T1000 (cell line): ENCODE measurements around the gene CHRNA4.

Experiments
- DNase-seq: peaks from one replicate; lab custom pipeline; 2025; ENCODE audit warnings: mixed read lengths; lab: John Stamatoyannopoulos, UW

CHRNA4 gene

GRCh38 chr20:63377951-63378381 is 16.8 kb upstream of the CHRNA4 start:
- DNase-seq: no peak

DNA sequence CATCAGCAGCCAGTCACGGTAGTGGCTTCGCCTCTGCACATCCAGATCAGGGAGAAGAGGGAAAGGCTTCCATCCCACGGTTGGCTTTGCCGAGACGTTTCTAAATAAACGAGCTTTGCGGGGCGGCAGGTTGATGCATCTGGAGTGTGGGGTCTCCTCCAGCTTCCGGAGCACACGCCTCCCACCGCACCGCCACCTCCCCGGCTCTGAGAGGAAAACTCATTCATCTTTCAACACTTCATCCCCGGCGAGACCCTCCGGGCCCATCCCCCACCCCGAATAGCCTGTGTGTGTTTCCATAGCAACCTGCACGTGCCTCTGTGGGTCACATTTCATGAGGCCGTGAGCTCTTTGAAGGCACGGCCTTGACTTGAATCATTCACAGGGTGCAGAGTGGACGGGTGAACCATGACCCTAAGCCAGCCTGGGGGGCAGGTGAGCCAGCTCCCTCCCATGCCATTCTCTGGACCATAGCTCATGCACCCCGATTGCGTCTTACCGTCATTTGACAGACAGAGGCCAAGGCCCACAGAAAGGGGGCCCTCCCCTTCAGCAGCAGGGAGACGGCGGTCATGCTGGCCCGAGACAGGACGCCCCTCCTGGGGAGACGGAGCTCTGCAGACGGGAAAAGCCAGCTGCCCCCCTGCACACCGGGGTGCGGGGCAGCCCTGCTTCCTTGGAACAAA is 16.2 kb upstream of the CHRNA4 start:
- DNase-seq: no peak

DNA sequence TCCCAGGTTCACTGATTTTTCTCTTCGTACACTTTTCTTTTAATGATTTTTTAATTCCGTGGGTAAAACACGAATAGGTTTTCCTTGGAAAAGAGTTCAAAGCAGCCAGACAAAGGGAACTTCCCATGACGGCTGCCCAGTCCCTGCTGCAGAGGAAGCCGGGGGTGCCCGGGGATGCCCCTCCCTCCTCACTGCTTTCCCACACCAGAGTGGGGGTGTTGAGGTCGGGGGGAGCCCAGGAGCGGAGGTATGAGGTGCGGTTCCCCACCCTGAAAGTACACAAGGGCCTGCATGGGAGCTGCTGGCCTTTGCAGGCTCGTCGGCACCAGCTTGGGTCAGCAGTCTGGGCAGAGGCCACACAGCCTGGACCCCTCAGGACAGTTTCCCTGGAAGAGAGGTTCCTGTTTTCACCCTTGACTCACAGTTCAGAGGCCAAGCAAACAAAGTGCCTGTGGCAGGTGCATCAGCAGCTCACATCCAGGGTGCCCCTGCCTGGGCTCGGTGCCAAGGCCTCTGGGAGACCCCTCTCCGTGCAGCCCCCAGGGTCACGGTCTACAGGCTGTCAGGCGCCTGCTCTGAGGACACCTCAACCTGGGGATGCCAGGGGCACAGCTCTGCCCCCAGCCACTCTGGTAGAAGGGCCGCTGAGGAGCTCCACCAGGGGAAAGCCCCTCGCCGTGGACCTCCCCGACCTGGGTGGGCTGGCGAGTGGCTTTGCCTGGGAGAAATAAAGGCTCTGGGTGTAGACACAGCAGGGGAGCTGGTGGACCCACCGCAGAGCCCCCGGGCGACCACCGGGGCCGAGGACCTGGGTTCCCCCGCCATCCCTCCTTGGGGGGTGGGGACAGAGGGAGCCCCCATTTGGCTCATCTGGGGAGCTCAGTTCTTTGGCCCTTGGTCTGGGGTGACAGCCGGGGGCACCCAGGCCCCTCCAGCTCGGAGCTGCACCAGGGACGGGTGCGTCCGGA is 15.4 kb upstream of the CHRNA4 start:
- DNase-seq: no peak

GRCh38 chr20:63375438-63375837 is 14.3 kb upstream of the CHRNA4 start:
- DNase-seq: no peak

DNA sequence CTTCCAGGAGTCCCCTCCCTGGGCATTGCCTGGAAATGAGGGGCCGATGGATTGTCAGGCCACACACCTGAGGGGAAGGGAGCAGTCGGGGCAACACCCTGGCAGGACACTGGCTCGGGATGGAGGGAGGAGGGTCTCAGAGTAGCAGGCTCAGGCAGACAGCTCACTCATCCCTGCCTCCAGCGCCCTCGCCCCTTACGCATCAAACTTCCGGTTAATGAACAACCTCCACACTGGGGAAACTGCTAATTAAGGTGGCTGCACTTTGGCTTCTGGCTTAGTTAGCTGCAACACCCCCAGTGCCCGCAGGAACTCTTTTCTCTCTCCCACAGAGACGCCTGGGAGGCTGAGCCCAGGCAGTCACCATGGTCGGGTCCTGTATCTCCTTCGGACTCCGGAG is 13.4 kb upstream of the CHRNA4 start:
- no peak for DNase-seq

GRCh38 chr20:63373996-63374395 is 12.8 kb upstream of the CHRNA4 start:
- DNase-seq: no peak

DNA sequence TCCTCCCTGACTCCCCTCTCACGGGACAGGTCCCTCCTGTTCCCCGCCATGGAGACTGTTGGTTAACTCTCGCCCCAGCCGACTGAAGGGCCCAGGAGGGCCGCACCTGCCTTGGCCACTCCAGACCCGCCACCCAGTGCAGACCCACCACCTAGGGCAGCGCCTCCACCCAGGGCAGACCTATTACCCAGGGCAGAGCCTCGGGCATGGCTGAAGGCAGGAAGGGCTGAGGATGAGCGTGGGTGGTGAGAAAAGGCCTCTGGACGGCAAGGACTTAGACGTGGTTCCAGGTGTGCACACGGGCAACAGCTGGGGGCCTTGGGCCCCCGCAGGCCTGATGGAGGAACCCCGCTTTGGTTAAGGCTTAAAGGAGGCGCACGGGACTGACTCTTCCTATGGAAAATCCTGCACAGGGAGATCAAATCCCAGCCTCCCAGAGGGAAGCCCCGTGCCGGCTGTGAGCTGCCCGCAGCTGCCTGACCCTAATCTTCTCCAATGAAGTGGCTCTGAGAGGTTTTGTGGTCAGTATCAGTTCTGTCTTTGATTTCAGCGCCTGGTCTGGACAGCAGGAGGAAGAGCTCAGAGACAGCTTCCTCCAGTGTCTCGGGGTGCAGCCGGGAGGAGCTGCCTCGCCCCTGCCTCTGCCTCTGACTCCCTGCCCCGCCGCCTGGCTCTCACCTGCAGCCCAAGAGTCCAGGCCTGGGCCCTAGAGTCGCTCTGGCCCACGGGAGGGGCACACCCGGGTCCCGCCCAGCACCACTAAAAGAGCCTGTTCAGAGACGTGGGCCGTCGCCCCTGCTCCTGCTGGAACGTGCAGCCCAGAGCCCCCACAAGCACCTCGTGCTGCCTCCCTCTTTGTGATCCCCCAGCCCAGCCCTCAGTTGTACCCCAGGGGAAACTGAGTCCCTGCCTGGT is 12.1 kb upstream of the CHRNA4 start:
- DNase-seq: no peak

DNA sequence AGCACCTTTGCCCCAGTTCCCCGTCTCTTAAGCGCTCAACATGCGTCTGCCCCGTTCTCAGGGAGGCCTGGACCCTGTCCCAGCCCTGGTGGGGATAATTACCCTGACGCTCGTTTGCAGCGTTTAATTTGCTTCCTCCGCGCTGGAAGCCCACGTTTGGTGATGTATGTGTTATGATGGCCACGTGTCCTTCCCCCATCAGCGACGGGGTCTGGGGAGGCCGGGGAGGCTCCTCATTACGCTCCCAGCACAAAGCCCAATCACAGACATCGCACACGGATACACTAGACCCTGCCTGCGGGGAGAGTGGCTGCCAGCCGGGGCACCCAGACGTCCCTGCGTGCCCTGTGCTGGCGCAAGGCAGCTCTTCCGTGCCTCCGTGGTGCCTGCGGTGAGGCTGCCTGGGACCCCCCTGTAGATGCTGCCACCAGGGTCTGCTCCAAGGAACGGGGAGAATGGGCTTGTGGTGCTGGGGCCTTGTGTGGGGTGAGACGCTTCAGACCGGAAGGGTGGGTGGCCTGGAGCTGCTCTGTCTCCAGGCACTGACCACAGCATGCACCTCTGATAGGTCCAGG is 10.2 kb upstream of the CHRNA4 start:
- DNase-seq: no peak

DNA sequence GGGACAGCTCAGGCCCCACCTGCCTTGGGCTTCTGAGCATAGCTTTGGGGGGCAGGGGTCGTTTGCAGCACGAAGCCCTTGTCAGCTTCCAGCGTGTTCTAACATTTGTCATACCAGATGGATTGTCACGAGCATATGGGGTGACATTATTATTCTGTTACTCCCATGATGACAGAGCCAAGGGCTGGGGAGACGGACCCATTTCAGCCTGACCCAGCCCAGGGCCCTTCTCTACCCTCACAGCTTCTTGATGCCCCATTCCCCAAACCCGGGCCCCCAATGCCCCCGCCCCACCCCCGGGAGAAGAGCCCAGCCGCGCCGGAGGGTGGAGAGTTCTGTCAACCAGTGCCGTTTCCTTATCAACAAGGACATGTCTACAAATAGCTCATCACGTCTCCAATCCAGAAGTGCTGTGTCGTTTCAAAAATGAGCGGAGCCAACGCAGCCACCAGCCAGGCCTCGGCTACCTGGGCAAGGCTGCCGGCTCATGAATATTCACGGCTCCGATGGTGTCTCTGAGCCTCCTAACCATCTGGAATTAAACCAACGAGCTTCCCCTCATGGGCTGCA is 9.6 kb upstream of the CHRNA4 start:
- DNase-seq: no peak

GRCh38 chr20:63369724-63370617 is 8.8 kb upstream of the CHRNA4 start:
- no peak for DNase-seq

GRCh38 chr20:63369024-63369530 is 7.9 kb upstream of the CHRNA4 start:
- DNase-seq: no peak

DNA sequence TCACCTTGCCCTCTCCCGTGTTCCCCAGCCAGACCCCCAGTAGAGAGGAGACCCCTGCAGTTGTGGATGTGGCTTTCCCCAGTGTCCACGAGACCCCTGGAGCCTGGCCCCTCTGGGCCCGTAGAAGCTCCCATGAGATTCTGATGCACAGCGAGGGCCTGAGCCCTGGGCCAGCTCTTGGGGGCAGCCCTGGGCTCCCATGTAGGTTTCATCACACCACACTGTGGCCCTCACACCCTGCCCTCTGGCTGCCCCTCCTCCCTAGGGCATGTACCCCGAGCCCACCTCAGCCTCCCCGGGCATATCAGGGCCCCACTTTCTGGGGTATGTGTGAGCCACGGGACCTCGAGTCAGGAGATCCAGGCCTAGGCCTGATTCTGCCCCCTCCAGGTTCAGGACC is 7.0 kb upstream of the CHRNA4 start:
- DNase-seq: no peak

- DNase-seq: no peak
Observed at GRCh38 chr20:63367446-63368055, 6.4 kb upstream of the CHRNA4 start.

GRCh38 chr20:63366390-63367365 is 5.5 kb upstream of the CHRNA4 start:
- DNase-seq: no peak

GRCh38 chr20:63365601-63366389 is 4.6 kb upstream of the CHRNA4 start:
- DNase-seq: no peak

DNA sequence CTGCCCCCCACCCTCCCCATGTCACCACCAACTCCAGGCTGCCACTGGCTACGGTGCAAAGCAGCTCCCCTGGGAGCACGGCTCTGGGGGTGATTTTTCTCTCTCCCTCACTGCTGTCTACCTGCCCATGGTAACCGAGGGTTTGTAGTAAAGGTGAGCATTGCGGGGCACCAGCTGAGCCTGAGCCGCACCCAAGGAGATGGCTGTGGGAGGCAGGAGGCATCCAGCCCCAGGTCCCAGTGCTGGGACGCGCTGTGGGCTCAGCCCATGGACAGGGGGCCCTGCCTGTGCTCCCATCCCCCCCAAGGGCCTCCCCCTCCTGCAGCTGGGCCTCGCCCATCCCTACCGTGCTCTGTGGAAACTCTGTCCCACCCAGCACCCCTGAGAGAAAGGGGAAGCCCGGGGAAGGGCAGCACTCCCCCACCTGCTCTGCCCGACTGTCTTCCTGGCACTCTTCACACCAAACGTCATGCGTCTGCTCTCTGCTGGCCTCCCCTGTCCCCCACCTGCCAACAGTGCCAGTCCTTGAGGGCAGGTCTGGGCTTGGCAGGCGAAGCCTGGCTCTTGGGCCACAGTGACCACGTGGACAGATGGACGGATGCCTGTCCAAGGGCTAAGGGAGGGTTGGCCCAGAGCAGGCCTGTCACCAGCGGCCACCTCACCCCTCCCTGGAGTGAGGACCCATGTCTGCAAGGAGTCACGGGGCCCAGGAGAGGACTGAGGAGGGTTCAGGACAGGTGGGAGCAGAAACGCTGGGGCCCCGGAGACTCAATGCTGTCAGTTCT is 3.8 kb upstream of the CHRNA4 start:
- DNase-seq: no peak
